Activated CD4-positive, alpha-beta T cell treated with anti-CD3 and anti-CD28 coated beads for 1 hour (primary cell): ENCODE measurements around the gene MPHOSPH8.

Experiments
- DNase-seq: peaks from one replicate; pipeline ENCODE4 v3.0.0-alpha.2; 2020

Gene MPHOSPH8

GRCh38 chr13:19633479-19634255 lies at the start of gene MPHOSPH8:
Gene MPHOSPH8 (plus strand): TSS chr13:19633659. CDS start chr13:19633749, 90 bp downstream.
- peak; percentile 88 for DNase-seq

GRCh38 chr13:19586904-19587634 lies 46.4 kb upstream of the MPHOSPH8 start:
- peak; percentile 63 for DNase-seq

- no peak for DNase-seq
These were observed 45.7 kb upstream of the MPHOSPH8 start for GRCh38 chr13:19587635-19588300.

- no peak for DNase-seq
These were observed 44.1 kb upstream of the MPHOSPH8 start for GRCh38 chr13:19589312-19589711.

GRCh38 chr13:19590423-19590822 lies 43.0 kb upstream of the MPHOSPH8 start:
- DNase-seq: no peak

- no peak for DNase-seq
These were observed 41.6 kb upstream of the MPHOSPH8 start for GRCh38 chr13:19591864-19592263.

GRCh38 chr13:19592657-19593180 lies 40.7 kb upstream of the MPHOSPH8 start:
- no peak for DNase-seq

GRCh38 chr13:19596086-19596485 lies 37.4 kb upstream of the MPHOSPH8 start:
- DNase-seq: no peak

GRCh38 chr13:19596960-19597361 lies 36.5 kb upstream of the MPHOSPH8 start:
- DNase-seq: no peak

- DNase-seq: no peak
These were observed 35.9 kb upstream of the MPHOSPH8 start for GRCh38 chr13:19597523-19597922.

GRCh38 chr13:19601749-19602725 lies 31.4 kb upstream of the MPHOSPH8 start:
- peak; percentile 9 for DNase-seq

- no peak for DNase-seq
These were observed 29.2 kb upstream of the MPHOSPH8 start for GRCh38 chr13:19604306-19604705.

GRCh38 chr13:19605161-19605955 lies 28.1 kb upstream of the MPHOSPH8 start:
- no peak for DNase-seq

- DNase-seq: no peak
These were observed 27.3 kb upstream of the MPHOSPH8 start for GRCh38 chr13:19606152-19606551.

- DNase-seq: no peak
These were observed 26.7 kb upstream of the MPHOSPH8 start for GRCh38 chr13:19606737-19607136.

- DNase-seq: no peak
These were observed 25.9 kb upstream of the MPHOSPH8 start for GRCh38 chr13:19607523-19608078.

- no peak for DNase-seq
These were observed 14.5 kb upstream of the MPHOSPH8 start for GRCh38 chr13:19618977-19619376.

- DNase-seq: no peak
These were observed 11.3 kb upstream of the MPHOSPH8 start for GRCh38 chr13:19622193-19622592.

GRCh38 chr13:19624265-19624664 lies 9.2 kb upstream of the MPHOSPH8 start:
- no peak for DNase-seq

- DNase-seq: no peak
These were observed 462 bp upstream of the MPHOSPH8 start for GRCh38 chr13:19632915-19633478.
